Measurements from ENCODE around the gene ORMDL3.

DNA sequence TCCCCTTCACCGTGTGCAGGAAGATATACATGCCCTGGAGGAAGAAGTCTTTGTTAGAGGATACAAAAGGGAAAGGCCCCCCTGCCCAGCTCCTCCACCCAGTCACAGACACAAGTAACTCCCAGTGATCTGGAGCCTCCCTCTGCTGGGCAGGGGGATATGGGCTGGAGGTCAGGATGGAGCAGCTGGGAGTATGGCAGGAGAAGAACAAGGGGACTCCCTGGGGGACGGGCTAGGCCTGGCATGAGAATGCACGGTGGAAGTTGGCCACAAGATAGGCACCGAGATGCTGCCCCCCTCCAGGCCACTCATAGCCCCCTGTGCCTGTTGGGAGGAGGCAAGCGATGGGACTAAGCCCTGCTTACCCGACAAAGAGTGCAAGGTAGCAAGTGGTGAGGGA is 4.2 kb downstream of the ORMDL3 start:
- TF ChIP-seq, protein P1, sequence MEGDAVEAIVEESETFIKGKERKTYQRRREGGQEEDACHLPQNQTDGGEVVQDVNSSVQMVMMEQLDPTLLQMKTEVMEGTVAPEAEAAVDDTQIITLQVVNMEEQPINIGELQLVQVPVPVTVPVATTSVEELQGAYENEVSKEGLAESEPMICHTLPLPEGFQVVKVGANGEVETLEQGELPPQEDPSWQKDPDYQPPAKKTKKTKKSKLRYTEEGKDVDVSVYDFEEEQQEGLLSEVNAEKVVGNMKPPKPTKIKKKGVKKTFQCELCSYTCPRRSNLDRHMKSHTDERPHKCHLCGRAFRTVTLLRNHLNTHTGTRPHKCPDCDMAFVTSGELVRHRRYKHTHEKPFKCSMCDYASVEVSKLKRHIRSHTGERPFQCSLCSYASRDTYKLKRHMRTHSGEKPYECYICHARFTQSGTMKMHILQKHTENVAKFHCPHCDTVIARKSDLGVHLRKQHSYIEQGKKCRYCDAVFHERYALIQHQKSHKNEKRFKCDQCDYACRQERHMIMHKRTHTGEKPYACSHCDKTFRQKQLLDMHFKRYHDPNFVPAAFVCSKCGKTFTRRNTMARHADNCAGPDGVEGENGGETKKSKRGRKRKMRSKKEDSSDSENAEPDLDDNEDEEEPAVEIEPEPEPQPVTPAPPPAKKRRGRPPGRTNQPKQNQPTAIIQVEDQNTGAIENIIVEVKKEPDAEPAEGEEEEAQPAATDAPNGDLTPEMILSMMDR (conservative IDR thresholded peaks at IDR 0.05 in 1 of 2, IDR thresholded peaks at IDR 0.05 in 1 of 2; ENCODE audit: low read depth in 1 of 2, low read length in 2 of 2), result no peak
- TF ChIP-seq EZH2 (IDR thresholded peaks at IDR 0.05; ENCODE audit: low read length, missing control alignments), result no peak
